Spleen (tissue), 11 donors: ENCODE measurements around the gene HFE. TPM values are rescaled to one million over a fixed set of nuclear protein-coding genes. Genes with fewer than 3 reads are reported as not detected.
"Not testable (repeated sequence)": the region's sequence is repeated elsewhere in the genome, so short reads cannot be mapped to it uniquely, and the experiment has no call there.

Source experiments
- DNase-seq: peaks from one replicate; pipeline ENCODE4 v3.0.0-alpha.2; 2020
- H3K27ac ChIP-seq, 8 donors: fragments of 200-600 bp; sonication (generic) in 7 of 8; 1 replicate in 4 of 8; 2 replicates in 4 of 8; pipeline versions ENCODE4 v1.5.0 to v1.8.0; 2016 to 2021; ENCODE audit warnings: inconsistent platforms in 4 of 8, mild to moderate bottlenecking in 4 of 8, moderate library complexity in 1 of 8
- H3K27me3 ChIP-seq, 7 donors: fragments of 200-600 bp; sonication (generic) in 6 of 7; replicated peaks in 1 of 7; 1 replicate in 4 of 7; 2 replicates in 3 of 7; pipeline versions ENCODE4 v1.5.0 to v1.8.0; 2016 to 2021; ENCODE audit warnings: inconsistent platforms in 3 of 7, mild to moderate bottlenecking in 1 of 7
- H3K36me3 ChIP-seq, 6 donors: fragments of 200-600 bp; sonication (generic) in 5 of 6; 1 replicate in 4 of 6; 2 replicates in 2 of 6; pipeline versions ENCODE4 v1.5.0 to v1.8.0; 2016 to 2021; ENCODE audit warnings: inconsistent platforms in 2 of 6
- H3K4me1 ChIP-seq, 6 donors: fragments of 200-600 bp; sonication (generic) in 5 of 6; 1 replicate in 3 of 6; 2 replicates in 3 of 6; pipeline versions ENCODE4 v1.5.0 to v1.8.0; 2016 to 2021; ENCODE audit warnings: inconsistent platforms in 3 of 6
- H3K4me3 ChIP-seq, 8 donors: fragments of 200-600 bp; sonication (generic) in 7 of 8; 1 replicate in 4 of 8; 2 replicates in 4 of 8; pipeline versions ENCODE4 v1.5.0 to v1.8.0; 2016 to 2021; ENCODE audit warnings: inconsistent platforms in 4 of 8, mild to moderate bottlenecking in 4 of 8, moderate library complexity in 2 of 8
- H3K9me3 ChIP-seq, 8 donors: fragments of 200-600 bp; sonication (generic) in 7 of 8; 1 replicate in 4 of 8; 2 replicates in 4 of 8; pipeline versions ENCODE4 v1.5.0 to v1.8.0; 2016 to 2021; ENCODE audit warnings: inconsistent platforms in 4 of 8
- POLR2A ChIP-seq, 3 donors: fragments of 450-650 bp; IDR thresholded peaks; one replicate each; pipeline ENCODE4 v1.5.1; 2017; ENCODE audit warnings: antibody characterized with exemption in 3 of 3, mild to moderate bottlenecking in 1 of 3
- POLR2AphosphoS5 ChIP-seq, 3 donors: sonication (generic); formaldehyde crosslinking; IDR thresholded peaks; one replicate each; pipeline ENCODE4 v1.5.1; 2017; ENCODE audit warnings: antibody characterized with exemption in 3 of 3
- WGBS, 5 donors: extraction: QIAGEN DNeasy Blood & Tissue Kit in 3 of 5; methylation state at CpG; one replicate each; pipeline versions ENCODE4 v1.1.5 to v1.1.7; 2013 to 2018; 5-methylcytosine and 5-hydroxymethylcytosine counted together
- intact Hi-C: fragments of 100-400 bp; cut with DNase I; formaldehyde crosslinking; loops from one replicate; pipeline ENCODE4 v1.15.0; 2023; ENCODE audit warnings: low total_unique reads
- polyA plus RNA-seq, 3 donors: library from polyadenylated mRNA; stranded (reverse); fragments of 200-250 nt; gene quantifications; one replicate each; pipeline ENCODE4 v1.2.1, GENCODE V29; 2013
- total RNA-seq, 7 donors: library from RNA; depleted of rRNA in 3 of 7; stranded (reverse); fragments of >200 nt in 3 of 7; fragmentation: NEBNext Ultra II Directional in 4 of 7; extraction: Animal tissue kit (Norgen Biotek cat#: 25700) in 4 of 7; gene quantifications; one replicate each; pipeline versions ENCODE4 v1.1.0 to v1.2.1, GENCODE V29; 2016 to 2021
- TF ChIP-seq, protein P1 (sequence below), 11 experiments: fragments of 200-600 bp in 7 of 11; fragments of 450-650 bp in 4 of 11; sonication (generic) in 4 of 11; IDR thresholded peaks in 8 of 11; conservative IDR thresholded peaks in 3 of 11; 1 replicate in 7 of 11; 2 replicates in 4 of 11; pipeline versions ENCODE4 v1.4.0 to v1.8.0; 2016 to 2021; ENCODE audit warnings: antibody characterized with exemption in 11 of 11, inconsistent platforms in 4 of 11, mild to moderate bottlenecking in 1 of 11
- donor health status: healthy with polysubstance abuse.
- donor health status: DM: no; HTN: no; CAD: no; lungs with moderate emphysema.
- donor health status: DM: no; HTN: no; CAD: no.
- donor health status: Bipolar disorder and iron deficiency.
- donor health status: healthy.
- donor health status: DM: no; HTN: no; CAD: no.
- donor health status: DM: yes; HTN: yes; CAD: no.

The HFE gene
- total and polyA plus RNA-seq, 10 donors = 2.4 to 30.3 (median 14.1) TPM

DNA sequence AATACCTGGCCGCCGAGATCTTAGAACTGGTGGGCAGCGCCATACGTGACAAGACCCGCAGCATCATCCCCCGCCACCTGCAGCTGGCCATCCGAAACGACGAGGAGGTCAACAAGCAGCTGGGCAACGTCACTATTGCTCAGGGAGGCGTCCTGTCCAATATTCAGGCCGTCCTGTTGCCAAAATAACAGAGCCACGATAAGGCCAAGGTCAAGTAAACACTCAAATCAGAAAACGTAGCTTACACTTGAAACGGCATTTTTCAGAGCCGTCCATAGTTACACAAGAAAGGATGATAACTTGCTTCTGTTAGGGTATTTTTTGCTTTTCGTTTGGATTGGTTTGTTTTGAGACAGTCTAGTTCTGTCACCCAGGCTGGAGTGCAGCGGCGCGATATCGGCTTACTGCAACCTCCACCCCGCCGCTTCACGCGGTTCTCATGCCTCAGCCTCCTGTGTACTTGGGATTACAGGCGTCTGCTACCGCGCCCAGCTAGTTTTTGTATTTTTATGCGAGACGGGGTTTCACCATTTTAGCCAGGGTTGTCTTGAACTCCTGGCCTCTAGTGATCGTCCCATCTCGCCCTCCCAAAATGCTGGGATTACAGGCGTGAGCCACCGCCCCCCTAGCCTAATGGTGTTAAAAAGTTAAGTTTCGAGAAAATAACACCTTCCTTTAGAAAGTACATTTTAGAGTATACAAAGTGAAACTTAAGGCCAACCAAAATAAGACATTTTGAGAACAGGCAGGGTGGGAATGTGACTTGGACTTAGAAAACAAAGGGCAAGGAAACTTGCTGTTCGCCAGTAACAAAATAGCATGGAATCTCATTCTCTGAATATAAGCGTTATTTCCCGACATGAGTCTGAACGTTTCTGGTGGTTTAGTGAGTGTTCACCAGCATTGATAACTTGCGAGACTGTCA, 42.8 kb upstream of the HFE start:
- Histone ChIP-seq H3K27me3 (no peaks in the 10 kb centered on the region), H3K4me1 (peaks cover 6 to 22% (median 17%) of the 10 kb centered on the region in 6 donors), H3K9me3 (no peaks in the 10 kb centered on the region), H3K36me3 (no peaks in the 10 kb centered on the region), H3K27ac (peak overlapping the region; percentile 93 to 98 (median 96)), H3K4me3 (peak overlapping the region; percentile 35 to 69 (median 46))
- peak; percentile 89 for DNase-seq
- TF ChIP-seq POLR2AphosphoS5 (IDR thresholded peaks at IDR 0.05) (peak in 2 of 3 donors; percentile 89 to 90), POLR2A (IDR thresholded peaks at IDR 0.05) (no peak)
- TF ChIP-seq, protein P1, sequence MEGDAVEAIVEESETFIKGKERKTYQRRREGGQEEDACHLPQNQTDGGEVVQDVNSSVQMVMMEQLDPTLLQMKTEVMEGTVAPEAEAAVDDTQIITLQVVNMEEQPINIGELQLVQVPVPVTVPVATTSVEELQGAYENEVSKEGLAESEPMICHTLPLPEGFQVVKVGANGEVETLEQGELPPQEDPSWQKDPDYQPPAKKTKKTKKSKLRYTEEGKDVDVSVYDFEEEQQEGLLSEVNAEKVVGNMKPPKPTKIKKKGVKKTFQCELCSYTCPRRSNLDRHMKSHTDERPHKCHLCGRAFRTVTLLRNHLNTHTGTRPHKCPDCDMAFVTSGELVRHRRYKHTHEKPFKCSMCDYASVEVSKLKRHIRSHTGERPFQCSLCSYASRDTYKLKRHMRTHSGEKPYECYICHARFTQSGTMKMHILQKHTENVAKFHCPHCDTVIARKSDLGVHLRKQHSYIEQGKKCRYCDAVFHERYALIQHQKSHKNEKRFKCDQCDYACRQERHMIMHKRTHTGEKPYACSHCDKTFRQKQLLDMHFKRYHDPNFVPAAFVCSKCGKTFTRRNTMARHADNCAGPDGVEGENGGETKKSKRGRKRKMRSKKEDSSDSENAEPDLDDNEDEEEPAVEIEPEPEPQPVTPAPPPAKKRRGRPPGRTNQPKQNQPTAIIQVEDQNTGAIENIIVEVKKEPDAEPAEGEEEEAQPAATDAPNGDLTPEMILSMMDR (IDR thresholded peaks at IDR 0.05 in 8 of 11, conservative IDR thresholded peaks at IDR 0.05 in 3 of 11) = no peak
- WGBS, 5 donors = 2 to 4% (median 2%) methylated on average over 39 to 40 of the region's 40 CpGs
- intact Hi-C loops = no loop called here

DNA sequence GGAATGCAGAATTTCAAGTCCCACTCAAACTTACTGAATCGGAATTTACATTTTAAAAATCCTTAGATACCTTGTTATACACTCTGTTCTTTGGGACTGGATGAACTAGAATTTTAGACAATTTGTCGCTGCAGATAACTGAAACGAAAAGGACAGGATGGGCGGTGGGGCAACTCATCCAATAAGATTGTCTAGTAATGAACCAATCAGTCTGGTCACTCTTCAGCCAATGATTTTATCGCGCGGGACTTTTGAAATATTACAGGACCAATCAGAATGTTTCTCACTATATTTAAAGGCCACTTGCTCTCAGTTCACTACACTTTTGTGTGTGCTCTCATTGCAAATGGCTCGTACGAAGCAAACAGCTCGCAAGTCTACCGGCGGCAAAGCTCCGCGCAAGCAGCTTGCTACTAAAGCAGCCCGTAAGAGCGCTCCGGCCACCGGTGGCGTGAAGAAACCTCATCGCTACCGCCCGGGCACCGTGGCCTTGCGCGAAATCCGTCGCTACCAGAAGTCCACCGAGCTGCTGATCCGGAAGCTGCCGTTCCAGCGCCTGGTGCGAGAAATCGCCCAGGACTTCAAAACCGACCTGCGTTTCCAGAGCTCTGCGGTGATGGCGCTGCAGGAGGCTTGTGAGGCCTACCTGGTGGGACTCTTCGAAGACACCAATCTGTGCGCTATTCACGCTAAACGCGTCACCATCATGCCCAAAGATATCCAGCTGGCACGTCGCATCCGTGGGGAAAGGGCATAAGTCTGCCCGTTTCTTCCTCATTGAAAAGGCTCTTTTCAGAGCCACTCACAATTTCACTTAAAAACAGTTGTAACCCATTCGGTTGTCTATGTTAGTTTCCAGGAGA, 41.9 kb upstream of the HFE start:
- Histone ChIP-seq H3K9me3 (no peaks in the 10 kb centered on the region), H3K4me1 (peaks cover 6 to 22% (median 17%) of the 10 kb centered on the region in 6 donors), H3K36me3 (no peaks in the 10 kb centered on the region), H3K27ac (peak overlapping the region; percentile 93 to 98 (median 96)), H3K27me3 (no peaks in the 10 kb centered on the region), H3K4me3 (peak overlapping the region; percentile 35 to 69 (median 46))
- 1 to 2% (median 2%) methylated on average over 44 to 47 of the region's 47 CpGs for WGBS, 5 donors
- peak; percentile 90 for DNase-seq
- intact Hi-C loops = no loop called here
- TF ChIP-seq, protein P1 (IDR thresholded peaks at IDR 0.05 in 8 of 11, conservative IDR thresholded peaks at IDR 0.05 in 3 of 11) = no peak
- TF ChIP-seq POLR2AphosphoS5 (IDR thresholded peaks at IDR 0.05) = peak; percentile 90 to 94 (median 92)
- TF ChIP-seq POLR2A (IDR thresholded peaks at IDR 0.05) = peak; percentile 43 to 83 (median 80)

DNA sequence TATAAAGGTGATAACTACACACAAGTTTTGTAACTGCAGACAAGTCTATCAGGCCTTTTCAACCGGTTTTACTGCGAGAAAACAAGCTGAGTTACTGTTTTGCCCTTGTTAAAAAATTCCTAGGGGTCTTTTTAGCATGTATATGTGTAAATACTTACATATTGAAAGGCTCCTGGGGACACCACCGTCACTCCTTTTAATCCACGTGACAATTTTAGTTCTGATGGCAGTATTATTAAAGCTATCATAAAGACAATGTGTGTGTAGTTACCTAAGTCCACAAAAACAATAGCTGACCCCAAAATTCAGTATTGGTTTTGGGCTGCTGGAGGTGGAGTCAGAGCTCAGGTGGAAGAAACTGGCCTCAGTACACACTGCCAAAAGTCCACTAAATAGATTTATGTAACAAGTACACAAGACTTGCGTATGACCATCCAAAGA, 41.3 kb upstream of the HFE start:
- intact Hi-C loops = no loop called here
- DNase-seq = no peak
- no peaks in the 10 kb centered on the region for H3K36me3 ChIP-seq
- peaks cover 6 to 22% (median 17%) of the 10 kb centered on the region in 6 donors for H3K4me1 ChIP-seq
- no peaks in the 10 kb centered on the region for H3K27me3 ChIP-seq
- WGBS, 5 donors = 29 to 35% (median 34%) methylated on average over 5 of the region's 5 CpGs
- no peaks in the 10 kb centered on the region for H3K9me3 ChIP-seq
- TF ChIP-seq, protein P1 (IDR thresholded peaks at IDR 0.05 in 8 of 11, conservative IDR thresholded peaks at IDR 0.05 in 3 of 11) = no peak
- TF ChIP-seq POLR2A (IDR thresholded peaks at IDR 0.05) (no peak), POLR2AphosphoS5 (IDR thresholded peaks at IDR 0.05) (no peak)
- H3K4me3 ChIP-seq = peak overlapping the region in 4 of 8 donors; percentile 42 to 69 (median 46)
- H3K27ac ChIP-seq = peak overlapping the region in 4 of 8 donors; percentile 93 to 98 (median 96)

DNA sequence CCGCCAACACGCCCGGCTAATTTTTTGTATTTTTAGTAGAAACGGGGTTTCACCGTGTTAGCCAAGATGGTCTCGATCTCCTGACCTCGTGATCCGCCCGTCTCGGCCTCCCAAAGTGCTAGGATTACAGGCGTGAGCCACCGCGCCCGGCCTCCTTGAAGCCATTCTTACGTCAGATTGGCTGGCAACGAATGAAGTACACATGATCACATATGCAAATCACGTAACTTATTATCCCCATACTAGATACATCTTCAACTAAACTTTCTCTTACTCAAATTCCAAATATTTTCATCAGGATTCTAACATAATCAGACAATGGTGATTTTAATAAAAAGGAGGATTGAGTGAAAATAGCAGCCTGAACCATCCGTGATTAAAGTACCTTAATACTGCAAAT, 39.9 kb upstream of the HFE start:
- intact Hi-C loops, H3K36me3 ChIP-seq, H3K27me3 ChIP-seq, H3K9me3 ChIP-seq, DNase-seq, H3K4me3 ChIP-seq, H3K27ac ChIP-seq: not testable (repeated sequence)
- H3K4me1 ChIP-seq = peaks cover 6 to 22% (median 17%) of the 10 kb centered on the region in 6 donors
- WGBS, 5 donors = 91 to 98% (median 96%) methylated on average over 11 to 18 of the region's 18 CpGs
